Omental fat pad (tissue), 4 donors: ENCODE measurements around the gene OR6Q1. TPM values are rescaled to one million over a fixed set of nuclear protein-coding genes. Genes with fewer than 3 reads are reported as not detected.
"Not testable (repeated sequence)": the region's sequence is repeated elsewhere in the genome, so short reads cannot be mapped to it uniquely, and the experiment has no call there.

Experiments used
- ATAC-seq: fragments of 150-250 bp; one replicate; pipeline ENCODE4 v1.9.1; 2016; ENCODE audit warnings: mild to moderate bottlenecking, moderate library complexity; ENCODE audit not compliant: low FRiP score
- DNase-seq: peaks from one replicate; pipeline ENCODE4 v3.0.0-alpha.2; 2019; ENCODE audit warnings: low spot score
- total RNA-seq, 4 donors: library from RNA; depleted of rRNA; stranded (reverse); fragments of >200 nt; gene quantifications; one replicate each; pipeline ENCODE4 v1.1.0, GENCODE V29; 2016
- TF ChIP-seq, protein P1 (sequence below), 3 donors: fragments of 450-650 bp; IDR thresholded peaks; one replicate each; pipeline ENCODE4 v1.5.1; 2016 to 2017; ENCODE audit warnings: antibody characterized with exemption in 3 of 3, mild to moderate bottlenecking in 3 of 3, moderate library complexity in 2 of 3

Gene OR6Q1
- total RNA-seq = not detected

GRCh38 chr11:58030653-58031052 is at the start of gene OR6Q1:
TSS of gene OR6Q1 (plus strand) at chr11:58030953. CDS start at chr11:58030953, 0 bp downstream.
- DNase-seq (no peak), ATAC-seq (no peak)

GRCh38 chr11:57981536-57981935 is 49.2 kb upstream of the OR6Q1 start:
- ATAC-seq (no peak), DNase-seq (no peak)
- TF ChIP-seq, protein P1, sequence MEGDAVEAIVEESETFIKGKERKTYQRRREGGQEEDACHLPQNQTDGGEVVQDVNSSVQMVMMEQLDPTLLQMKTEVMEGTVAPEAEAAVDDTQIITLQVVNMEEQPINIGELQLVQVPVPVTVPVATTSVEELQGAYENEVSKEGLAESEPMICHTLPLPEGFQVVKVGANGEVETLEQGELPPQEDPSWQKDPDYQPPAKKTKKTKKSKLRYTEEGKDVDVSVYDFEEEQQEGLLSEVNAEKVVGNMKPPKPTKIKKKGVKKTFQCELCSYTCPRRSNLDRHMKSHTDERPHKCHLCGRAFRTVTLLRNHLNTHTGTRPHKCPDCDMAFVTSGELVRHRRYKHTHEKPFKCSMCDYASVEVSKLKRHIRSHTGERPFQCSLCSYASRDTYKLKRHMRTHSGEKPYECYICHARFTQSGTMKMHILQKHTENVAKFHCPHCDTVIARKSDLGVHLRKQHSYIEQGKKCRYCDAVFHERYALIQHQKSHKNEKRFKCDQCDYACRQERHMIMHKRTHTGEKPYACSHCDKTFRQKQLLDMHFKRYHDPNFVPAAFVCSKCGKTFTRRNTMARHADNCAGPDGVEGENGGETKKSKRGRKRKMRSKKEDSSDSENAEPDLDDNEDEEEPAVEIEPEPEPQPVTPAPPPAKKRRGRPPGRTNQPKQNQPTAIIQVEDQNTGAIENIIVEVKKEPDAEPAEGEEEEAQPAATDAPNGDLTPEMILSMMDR (IDR thresholded peaks at IDR 0.05) = no peak

More at GRCh38 chr11:58030653-58031052, at the start of gene OR6Q1:
- TF ChIP-seq, protein P1 (IDR thresholded peaks at IDR 0.05) = no peak

DNA sequence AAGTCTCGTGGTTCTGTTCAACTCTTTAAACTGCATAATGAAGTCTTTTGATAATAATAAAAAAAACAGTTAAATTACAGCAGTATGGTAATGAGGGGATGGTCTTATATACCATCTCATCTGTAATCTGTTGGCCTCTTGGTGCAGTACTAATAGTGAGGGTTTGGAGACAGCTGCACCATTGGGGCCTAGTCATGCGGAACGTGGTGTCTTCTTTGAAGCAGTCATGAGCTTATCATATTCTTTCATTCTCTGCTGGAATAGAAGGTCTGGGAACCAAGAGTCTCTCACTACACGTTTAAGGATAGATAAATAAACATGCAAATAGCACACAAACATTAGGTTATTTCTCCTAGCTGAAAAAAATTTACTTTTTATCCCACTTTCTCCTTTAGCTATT is 48.0 kb upstream of the OR6Q1 start:
- DNase-seq (no peak), ATAC-seq (no peak)
- TF ChIP-seq, protein P1 (IDR thresholded peaks at IDR 0.05) = no peak

GRCh38 chr11:57983191-57983590 is 47.6 kb upstream of the OR6Q1 start:
- TF ChIP-seq, protein P1 (IDR thresholded peaks at IDR 0.05) = no peak
- DNase-seq (no peak), ATAC-seq (no peak)

- ATAC-seq = not testable (repeated sequence)
Observed at GRCh38 chr11:57999523-57999922, 31.2 kb upstream of the OR6Q1 start.

GRCh38 chr11:58000021-58000420 is 30.7 kb upstream of the OR6Q1 start:
- not testable (repeated sequence) for ATAC-seq, DNase-seq

More at GRCh38 chr11:57999523-57999922, 31.2 kb upstream of the OR6Q1 start:
- not testable (repeated sequence) for DNase-seq

- no peak for ATAC-seq
- no peak for DNase-seq
- TF ChIP-seq, protein P1 (IDR thresholded peaks at IDR 0.05) = no peak
Observed at GRCh38 chr11:58000699-58001098, 30.1 kb upstream of the OR6Q1 start.

GRCh38 chr11:58003036-58003435 is 27.7 kb upstream of the OR6Q1 start:
- no peak for DNase-seq
- TF ChIP-seq, protein P1 (IDR thresholded peaks at IDR 0.05) = no peak
- no peak for ATAC-seq
